Stimulated activated CD8-positive, alpha-beta memory T cell treated with anti-CD3 and anti-CD28 coated beads, Interleukin-7, amount 100 ng/mL, for 1 hour (primary cell): ENCODE data around the gene ACSF3.
"Not testable (repeated sequence)": the region's sequence is repeated elsewhere in the genome, so short reads cannot be mapped to it uniquely, and the experiment has no call there.

Experiments used
- DNase-seq, 2 donors: peaks; one replicate each; pipeline ENCODE4 v3.0.0-alpha.2; 2020; ENCODE audit warnings: low read depth in 2 of 2

ACSF3 gene

GRCh38 chr16:89175280-89176146 lies 81.9 kb downstream of the ACSF3 start:
- no peak for DNase-seq

DNA sequence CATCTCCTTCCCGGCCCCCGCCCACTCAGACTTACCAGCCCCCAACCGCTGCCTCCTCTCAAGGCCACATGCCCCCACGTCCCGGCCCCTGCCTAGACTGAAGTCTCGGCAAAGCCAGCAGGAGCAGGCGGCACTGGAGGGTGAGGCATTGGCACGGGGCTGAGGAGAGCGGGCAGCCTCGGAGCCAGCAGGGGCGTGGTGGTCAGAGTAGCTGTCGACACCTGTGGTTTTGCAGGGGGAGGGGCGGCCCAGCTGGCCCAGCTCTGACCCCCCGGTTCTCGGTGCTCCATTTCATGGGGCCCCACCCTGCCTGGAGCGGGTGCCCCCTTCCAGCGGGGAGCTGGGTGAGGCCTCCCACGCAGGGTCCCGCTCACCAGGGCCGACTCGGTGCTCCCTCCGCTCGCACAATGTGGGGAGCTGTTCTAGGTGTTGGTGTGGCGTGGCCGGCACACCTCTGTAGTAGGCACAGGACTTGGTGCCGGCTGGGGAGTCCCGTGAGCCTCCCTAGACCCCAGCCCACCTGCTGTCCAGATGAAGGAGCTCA lies 82.6 kb downstream of the ACSF3 start:
- no peak for DNase-seq

GRCh38 chr16:89176717-89177116 lies 83.1 kb downstream of the ACSF3 start:
- DNase-seq: no peak

- no peak for DNase-seq
Observed at GRCh38 chr16:89177501-89177900, 83.8 kb downstream of the ACSF3 start.

DNA sequence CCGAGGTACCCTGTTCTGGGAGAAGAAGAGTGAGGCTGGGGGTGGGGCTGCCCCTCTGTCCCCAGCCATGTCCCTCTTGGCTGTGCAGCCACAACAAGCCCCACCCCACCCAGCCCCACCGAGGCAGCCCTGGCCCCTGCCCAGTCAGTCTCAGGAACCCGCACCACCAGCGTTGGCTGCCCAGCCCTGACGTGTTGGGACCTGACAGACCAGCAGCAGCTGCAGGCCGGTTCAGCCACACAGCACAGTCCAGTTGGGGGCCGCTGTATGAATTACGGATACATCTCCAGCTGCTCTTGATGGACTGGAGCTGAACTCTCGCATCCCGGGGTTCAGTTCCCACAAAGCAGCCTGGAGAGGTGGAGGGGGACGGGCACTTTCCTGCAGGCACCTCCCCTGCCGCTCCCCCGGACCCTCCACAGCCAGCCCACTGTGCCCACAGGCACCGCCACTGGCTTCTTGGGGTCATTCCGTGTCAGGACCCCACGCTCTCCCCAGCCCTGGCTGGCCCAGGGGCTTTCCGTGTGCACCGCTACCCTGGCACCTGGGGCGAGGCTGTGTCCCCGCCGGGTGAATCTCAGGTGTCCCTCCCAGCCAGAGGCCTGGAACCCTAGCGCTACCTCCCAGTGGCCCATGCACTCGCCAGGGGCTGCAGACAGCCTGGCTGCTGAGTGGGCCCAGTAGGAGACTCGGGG lies 84.9 kb downstream of the ACSF3 start:
- DNase-seq: no peak

DNA sequence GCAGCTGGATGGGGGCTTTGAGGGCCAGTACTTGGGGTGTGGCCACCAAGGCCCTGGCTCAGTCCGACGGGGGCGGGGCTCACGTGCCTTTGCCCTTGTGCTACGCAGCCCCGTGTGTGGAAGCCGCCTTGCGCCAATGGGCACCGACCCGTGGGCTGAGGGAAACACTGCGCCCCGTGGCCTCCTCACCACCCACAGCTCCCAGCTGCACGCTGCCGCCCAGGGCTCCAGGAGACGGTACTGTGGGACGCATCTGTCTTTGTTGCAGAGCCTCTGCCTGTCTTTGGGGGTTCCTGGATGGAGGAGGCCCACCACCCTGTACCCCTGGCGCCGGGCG lies 85.5 kb downstream of the ACSF3 start:
- no peak for DNase-seq

DNA sequence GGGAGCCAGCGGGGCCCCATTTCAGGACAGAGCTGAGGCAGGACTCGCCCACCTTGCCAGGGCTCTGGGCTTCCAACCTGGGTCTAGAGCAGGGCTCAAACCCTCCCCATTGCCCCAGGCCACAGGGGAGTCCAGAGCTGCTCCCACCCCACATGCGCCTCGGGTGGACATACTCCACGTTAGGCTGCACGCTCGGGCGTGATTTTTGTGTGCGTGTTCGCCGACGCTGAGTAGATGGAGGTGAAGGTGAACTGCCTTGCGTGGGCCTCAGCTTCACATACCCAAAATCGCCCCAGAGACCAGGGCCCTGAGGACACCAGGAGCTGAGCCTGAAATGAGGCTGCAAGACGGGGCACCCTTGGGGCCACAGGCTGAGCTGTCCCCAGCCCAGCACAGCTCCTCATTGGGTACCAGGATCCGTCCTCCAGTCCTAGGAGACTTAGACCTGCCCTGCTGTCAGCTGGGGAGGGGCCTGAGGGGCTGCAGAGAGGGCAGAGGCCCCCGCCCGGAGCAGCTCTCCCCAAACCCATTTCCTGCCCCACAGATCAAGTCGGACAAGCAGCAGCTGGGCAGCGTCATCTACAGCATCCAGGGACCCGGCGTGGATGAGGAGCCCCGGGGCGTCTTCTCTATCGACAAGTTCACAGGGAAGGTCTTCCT lies 86.1 kb downstream of the ACSF3 start:
- no peak for DNase-seq

GRCh38 chr16:89183463-89183862 lies 89.8 kb downstream of the ACSF3 start:
- DNase-seq: no peak

GRCh38 chr16:89183975-89184676 lies 90.5 kb downstream of the ACSF3 start:
- DNase-seq: no peak

DNA sequence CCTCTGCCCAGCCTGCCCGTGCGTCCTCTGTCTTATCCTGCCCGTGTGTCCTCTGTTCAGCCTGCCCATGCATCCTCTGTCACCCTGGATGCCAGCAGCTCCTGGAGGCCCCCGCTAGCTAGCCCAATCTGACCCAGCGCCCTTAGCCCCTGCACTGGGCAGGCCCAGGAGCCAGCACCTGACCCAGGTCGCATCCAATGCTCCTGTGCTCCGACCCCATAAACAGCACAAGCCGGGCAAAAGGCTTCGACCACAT lies 91.0 kb downstream of the ACSF3 start:
- DNase-seq: no peak

DNA sequence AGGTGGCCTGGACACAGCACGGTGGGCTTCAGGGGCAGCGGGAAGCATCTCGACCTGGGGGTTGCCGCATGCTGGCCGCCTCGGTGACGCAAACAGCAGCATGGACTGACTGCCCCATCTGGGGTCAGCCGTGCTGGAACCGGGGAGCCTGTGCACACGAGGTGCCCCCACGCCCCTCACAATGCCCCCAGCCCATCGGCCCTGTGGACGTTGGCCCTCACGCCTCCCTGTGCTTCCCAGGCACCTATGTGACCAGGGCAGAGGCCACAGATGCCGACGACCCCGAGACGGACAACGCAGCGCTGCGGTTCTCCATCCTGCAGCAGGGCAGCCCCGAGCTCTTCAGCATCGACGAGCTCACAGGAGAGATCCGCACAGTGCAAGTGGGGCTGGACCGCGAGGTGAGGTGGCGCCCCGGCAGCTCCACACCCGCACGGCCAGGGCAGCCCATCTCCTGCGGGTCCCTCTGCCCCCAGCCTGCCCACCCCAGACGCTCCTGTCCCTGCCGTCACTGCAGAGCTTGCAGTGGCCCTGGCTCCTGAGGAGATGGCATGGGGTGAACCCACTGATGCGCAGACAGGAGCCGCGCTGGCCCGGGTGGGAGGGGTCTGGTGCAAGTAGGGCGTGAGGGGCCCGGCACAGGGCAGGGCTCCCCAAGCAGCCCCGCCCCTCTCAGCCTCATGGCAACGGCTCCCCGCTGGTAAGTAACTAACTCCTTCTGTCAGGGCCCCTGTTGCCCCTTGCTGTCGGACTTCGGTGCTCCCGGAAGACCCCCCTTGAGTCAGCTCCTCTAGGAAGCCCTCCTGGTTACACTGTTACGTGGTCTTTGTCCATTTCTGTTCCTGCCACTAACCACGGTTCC lies 91.5 kb downstream of the ACSF3 start:
- DNase-seq: no peak

DNA sequence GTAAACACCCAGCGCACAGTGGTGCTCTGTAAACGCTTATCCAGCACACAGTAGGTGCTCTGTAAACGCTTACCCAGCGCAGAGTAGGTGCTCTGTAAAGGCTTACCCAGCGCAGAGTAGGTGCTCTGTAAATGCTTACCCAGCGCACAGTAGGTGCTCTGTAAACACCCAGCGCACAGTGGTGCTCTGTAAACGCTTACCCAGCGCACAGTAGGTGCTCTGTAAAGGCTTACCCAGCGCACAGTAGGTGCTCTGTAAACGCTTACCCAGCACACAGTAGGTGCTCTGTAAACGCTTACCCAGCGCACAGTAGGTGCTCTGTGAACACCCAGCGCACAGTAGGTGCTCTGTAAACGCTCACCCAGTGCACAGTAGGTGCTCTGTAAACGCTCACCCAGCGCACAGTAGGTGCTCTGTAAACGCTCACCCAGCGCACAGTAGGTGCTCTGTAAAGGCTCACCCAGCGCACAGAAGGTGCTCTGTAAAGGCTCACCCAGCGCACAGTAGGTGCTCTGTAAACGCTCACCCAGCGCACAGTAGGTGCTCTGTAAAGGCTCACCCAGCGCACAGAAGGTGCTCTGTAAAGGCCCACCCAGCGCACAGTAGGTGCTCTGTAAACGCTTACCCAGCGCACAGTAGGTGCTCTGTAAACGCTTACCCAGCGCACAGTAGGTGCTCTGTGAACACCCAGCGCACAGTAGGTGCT lies 92.4 kb downstream of the ACSF3 start:
- DNase-seq: not testable (repeated sequence)

- DNase-seq: not testable (repeated sequence)
Observed at GRCh38 chr16:89186593-89187031, 93.0 kb downstream of the ACSF3 start.

- DNase-seq: no peak
Observed at GRCh38 chr16:89187032-89187769, 93.5 kb downstream of the ACSF3 start.

GRCh38 chr16:89187770-89188392 lies 94.2 kb downstream of the ACSF3 start:
- no peak for DNase-seq

DNA sequence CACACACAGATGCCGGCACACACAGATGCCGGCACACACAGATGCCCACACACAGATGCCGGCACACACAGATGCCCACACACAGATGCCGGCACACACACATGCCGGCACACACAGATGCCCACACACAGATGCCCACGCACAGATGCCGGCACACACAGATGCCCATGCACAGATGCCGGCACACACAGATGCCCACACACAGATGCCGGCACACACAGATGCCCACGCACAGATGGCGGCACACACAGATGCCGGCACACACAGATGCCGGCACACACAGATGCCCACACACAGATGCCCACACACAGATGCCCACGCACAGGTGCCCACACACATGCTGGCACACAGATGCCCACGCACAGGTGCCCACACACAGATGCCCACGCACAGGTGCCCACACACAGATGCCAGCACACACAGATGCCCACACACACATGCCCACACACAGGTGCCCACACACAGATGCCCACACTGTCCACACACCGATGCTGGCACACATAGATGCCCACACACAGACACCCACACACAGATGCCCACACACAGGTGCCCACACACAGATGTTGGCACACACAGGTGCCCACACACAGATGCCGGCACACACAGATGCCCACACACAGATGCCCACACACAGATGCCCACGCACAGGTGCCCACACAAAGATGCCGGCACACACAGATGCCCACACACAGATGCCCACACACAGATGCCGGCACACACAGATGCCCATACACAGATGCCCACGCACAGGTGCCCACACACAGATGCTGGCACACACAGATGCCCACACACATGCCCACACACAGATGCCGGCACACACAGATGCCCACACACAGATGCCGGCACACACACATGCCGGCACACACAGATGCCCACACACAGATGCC lies 95.1 kb downstream of the ACSF3 start:
- DNase-seq: not testable (repeated sequence)

DNA sequence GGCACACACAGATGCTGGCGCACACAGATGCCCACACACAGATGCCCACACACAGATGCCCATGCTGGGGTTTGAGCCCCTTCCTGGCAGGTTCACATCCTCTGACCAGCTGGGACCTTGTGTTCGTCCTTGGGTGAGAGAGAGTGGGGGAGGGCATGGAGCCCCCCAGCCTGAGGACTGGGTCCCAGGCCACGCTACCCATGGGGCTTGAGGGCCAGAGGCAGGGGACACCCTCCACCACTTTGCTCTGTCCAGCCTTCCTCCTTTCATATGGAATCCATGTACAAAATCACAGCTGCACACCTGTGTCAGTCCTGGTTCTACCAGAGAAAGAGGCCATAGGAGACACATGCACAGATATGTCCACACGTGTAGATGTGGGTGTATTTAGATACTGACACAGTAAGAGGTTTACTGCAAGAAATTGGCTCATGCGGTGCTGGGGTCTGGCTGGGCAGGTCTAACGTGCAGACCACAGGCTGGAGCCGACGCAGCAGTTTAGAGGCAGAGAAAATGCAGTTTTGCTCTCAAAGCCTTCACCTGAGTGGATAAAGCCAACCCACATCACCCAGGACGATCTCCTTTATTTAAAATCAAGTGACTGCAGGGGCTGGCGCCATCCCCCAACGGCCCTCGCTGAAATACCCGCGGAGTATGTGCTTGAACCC lies 95.8 kb downstream of the ACSF3 start:
- DNase-seq: no peak
